ENCODE results near the gene MTRF1L. TPM values are rescaled to one million over a fixed set of nuclear protein-coding genes. Genes with fewer than 3 reads are reported as not detected.
"Not testable (repeated sequence)": the region's sequence is repeated elsewhere in the genome, so short reads cannot be mapped to it uniquely, and the experiment has no call there.

Gene MTRF1L
- polyA plus RNA-seq, 4 donors = 21.0 to 36.1 (median 28.1) TPM

- DNase-seq (ENCODE audit: low read depth in 4 of 4, low spot score in 3 of 4) = no peak
Measured at GRCh38 chr6:153012856-153013255, 10.3 kb upstream of the MTRF1L start.

GRCh38 chr6:153003366-153003690, 819 bp upstream of the MTRF1L start:
- DNase-seq (ENCODE audit: low read depth in 4 of 4, low spot score in 3 of 4) = no peak

DNA sequence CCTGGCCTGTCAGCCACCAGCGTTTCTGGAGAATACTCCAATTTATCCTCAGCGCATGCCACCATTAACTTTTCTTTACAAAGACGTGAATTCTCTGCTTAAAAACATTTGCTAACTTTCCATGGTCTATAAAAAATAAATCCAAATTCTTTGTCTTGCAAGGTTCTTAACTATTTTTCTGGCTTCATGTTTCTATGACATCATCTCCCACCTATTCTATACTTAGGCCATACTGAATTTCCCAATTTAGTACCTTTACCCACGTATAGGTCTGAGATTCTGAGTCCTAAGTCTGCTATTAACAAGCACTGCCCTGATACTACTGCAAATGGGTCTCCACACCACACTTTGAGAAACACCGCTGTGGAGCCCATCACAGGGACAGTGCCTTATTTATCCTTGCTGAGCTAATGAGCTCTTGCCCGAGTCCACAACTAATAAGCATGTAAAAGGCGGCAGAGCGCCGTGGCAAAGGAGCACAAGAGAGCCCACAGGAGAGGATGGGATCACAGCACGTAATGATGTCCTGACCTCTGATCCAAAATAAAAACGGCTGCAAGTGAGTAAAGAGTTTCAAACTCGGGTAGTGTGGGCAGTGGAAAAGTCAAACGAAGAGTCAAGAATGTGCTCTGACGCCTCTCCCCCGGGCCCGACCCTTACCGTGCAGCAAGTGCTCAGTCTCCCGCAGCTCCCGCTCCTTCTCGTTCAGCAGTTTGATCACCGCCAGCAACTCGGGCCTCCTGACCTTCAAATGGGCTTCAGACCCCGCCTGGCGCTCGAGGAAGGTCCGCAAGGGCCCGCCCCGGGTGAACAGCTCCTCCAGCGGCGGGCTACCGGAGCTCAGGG, 519 bp downstream of the MTRF1L start:
- no peak for DNase-seq (ENCODE audit: low read depth in 4 of 4, low spot score in 3 of 4)

- not testable (repeated sequence) for DNase-seq (ENCODE audit: low read depth in 4 of 4, low spot score in 3 of 4)
Measured at GRCh38 chr6:153000790-153001189, 1.7 kb downstream of the MTRF1L start.

- DNase-seq (ENCODE audit: low read depth in 4 of 4, low spot score in 3 of 4) = no peak
Measured at GRCh38 chr6:153000243-153000642, 2.3 kb downstream of the MTRF1L start.

DNA sequence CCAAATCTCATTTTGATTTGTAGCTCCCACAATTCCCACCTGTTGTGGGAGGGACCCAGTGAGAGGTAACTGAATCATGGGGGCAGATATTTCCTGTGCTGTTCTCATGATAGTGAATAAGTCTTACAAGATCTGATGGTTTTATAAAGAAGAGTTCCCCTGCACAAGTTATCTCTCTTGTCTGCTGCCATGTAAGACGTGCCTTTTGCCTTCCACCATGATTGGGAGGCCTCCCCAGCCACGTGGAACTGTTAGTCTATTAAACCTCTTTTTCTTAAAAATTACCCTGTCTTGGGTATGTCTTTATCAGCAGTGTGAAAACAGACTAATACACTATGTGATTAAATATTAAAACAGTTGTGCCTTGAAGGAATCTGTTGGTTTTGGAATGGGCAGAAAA, 3.0 kb downstream of the MTRF1L start:
- not testable (repeated sequence) for DNase-seq (ENCODE audit: low read depth in 4 of 4, low spot score in 3 of 4)

- no peak for DNase-seq (ENCODE audit: low read depth in 4 of 4, low spot score in 3 of 4)
Measured at GRCh38 chr6:152993847-152994246, 8.7 kb downstream of the MTRF1L start.

GRCh38 chr6:152993431-152993830, 9.1 kb downstream of the MTRF1L start:
- DNase-seq (ENCODE audit: low read depth in 4 of 4, low spot score in 3 of 4) = no peak

- no peak for DNase-seq (ENCODE audit: low read depth in 4 of 4, low spot score in 3 of 4)
Measured at GRCh38 chr6:152986978-152987377, 15.5 kb downstream of the MTRF1L start.

DNA sequence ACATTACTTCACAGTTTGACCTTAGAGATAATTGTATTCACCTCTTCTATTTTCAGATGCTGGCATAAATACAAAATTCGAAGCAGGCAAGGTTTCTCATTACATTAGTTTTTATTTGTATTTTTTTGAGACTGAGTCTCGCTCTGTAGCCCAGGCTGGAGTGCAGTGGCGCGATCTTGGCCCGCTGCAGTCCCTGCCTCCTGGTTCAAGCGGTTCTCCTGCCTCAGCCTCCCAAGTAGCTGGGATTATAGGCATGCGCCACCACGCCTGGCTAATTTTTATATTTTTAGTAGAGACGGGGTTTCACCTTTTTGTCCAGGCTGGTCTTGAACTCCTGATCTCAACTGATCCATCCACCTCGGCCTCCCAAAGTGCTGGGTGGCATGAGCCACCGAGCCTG, 17.2 kb downstream of the MTRF1L start:
- DNase-seq (ENCODE audit: low read depth in 4 of 4, low spot score in 3 of 4) = not testable (repeated sequence)

DNA sequence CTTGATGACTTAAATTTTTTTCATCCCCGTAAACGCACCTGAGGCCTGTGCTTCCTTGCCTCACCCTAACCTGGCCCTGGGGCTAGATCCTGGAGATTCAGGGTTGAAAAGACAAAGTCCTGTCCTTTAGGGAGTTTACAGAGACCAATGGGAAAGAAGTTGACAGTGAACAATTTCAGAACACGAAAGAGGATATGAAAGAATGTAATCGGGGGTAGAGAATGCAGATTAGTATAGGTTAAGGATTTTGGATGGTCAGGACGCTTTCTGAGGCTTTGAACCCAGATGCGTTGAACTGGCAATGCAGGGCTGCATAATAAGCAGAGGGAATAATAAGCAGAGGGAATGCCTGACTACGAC, 18.0 kb downstream of the MTRF1L start:
- DNase-seq (ENCODE audit: low read depth in 4 of 4, low spot score in 3 of 4) = no peak

DNA sequence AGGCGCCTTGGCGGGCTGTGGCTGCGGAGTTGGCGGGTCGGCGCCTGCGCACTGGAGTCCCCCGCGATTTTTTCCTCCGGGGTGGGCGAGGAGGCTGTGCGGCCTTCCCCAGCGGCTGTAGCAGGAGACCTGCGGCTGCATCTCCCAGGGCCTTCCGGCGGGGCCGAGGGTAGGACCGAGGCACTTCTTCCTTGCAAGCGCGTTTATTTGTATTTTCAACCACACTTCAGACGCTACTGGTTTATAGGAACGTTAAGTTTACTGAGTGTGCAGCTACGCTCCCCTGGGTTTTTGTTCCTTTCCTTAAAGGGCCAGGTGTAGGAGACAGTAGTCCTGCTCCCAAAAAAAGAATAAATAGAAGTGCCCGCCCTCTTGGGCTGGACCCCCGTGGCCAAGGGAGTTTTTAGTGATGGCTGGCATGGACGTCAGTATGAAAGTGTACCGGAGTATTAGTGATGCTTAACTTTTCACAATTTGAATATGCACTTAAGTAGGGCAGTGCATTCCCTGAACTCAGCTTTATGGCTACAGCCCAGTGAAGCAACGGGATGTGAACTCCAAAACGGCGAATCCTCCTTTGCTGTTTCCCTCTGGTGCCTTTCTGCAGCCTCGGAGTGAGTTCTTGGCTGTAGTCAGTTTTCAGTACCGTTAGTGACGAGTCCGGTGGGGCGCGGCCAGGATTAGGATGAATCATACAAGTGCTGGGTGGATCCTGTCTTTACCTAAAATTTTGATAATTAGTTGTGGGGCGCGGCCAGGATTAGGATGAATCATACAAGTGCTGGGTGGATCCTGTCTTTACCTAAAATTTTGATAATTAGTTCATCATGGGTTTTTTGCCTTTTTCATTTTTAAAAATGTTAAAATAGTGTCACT, 18.6 kb downstream of the MTRF1L start:
- peak in 2 of 4 donors; percentile 96 for DNase-seq (ENCODE audit: low read depth in 4 of 4, low spot score in 3 of 4)

DNA sequence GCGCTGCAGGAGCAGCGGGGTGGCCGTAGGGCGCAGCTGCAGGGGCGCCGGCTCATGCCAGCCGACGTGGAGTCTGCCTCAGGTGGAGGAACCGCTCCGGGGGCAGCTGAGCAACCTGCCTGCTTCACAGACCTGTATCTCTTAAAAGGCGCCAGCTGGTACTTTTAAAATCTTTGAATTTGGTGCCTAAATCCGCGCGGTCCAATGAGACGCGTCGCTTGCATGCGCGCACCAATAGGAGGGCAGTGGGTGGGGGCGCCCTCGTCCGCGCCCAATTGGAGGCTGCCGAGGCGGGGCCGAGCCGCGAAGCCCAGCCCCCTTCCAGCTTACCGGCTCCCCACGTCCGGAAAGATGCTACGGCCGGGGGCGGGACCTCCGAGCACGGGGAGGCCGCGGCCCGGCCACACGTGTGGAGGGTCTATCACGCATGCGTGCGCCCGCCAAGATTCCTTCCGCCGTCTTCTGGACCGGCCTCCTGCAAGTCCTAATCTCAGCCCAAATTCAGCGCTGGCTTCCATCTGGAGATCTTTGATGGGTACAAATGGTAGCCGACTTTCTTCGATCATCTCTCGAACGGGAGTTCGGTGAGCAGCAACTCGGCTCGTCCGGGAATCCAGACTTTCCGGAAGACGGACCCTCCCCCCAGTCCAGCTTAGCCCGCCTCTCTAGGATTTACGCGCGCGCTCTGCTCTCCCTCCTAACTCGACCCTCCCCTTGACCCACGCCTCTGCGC, 19.4 kb downstream of the MTRF1L start, which contains the start of gene FBXO5:
Gene FBXO5, minus strand, starts transcription at position 138 of the 733 bp plus-strand sequence. Its CDS starts 82 bp downstream, at position 56.
- peak; percentile 93 to 95 (median 94) for DNase-seq (ENCODE audit: low read depth in 4 of 4, low spot score in 3 of 4)

- no peak for DNase-seq (ENCODE audit: low read depth in 4 of 4, low spot score in 3 of 4)
Measured at GRCh38 chr6:152981989-152982903, 20.3 kb downstream of the MTRF1L start.

DNA sequence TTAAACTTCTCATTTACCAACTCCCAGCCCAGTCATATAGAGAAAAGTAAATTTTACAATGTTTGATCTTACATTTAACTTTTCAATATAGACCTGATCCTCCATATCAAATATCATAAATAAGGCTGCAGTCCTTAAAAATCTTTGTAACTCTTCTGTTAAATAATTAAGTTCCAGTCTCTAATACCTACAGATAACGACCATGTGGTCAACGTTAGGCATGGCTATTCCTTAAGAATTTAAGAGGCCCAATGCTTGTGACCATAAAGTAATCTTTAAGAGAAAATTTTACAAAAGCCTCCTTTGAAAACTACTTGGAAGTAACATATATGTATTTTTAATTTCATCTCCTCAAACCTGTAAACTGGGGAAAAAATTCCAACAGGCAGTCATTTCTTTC, 21.3 kb downstream of the MTRF1L start:
- no peak for DNase-seq (ENCODE audit: low read depth in 4 of 4, low spot score in 3 of 4)

GRCh38 chr6:152980656-152981055, 21.9 kb downstream of the MTRF1L start:
- no peak for DNase-seq (ENCODE audit: low read depth in 4 of 4, low spot score in 3 of 4)

DNA sequence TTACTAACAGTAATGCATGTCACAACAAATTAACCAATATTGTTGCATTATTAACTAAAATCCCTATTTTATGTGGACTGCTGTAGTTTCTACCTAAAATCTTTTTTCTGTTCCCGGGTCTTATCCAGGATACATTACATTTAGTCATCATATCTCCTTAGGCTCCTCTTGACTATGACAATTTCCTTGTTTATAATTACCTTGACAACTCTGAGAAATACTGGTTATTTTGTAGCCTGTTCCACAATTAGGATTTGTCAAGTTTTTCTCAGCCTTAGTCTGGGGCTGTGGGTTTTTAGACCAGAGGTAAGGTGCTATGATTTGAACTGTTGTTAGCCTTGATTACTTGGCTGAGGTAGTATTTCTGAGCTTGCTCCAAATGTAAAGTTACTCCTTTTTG, 23.4 kb downstream of the MTRF1L start:
- DNase-seq (ENCODE audit: low read depth in 4 of 4, low spot score in 3 of 4) = no peak

DNA sequence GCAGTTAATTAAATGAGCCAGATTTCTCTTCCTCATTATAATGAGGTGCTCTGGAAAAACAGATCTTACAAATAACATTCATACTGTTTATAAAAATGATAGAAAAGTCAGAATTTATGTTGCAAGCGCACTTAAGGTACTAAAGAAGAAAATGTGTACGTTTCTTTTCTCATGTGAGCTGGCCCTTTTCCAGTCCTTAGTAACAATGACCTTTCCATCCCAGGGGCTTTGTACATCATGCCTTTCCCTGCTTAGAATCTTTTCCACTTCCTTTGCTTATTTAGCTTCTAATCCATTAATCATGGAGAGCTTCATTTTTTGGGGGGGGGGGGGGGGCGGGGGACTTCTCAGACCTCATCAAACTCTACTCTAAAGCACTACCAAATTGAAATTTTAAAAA, 24.5 kb downstream of the MTRF1L start:
- DNase-seq (ENCODE audit: low read depth in 4 of 4, low spot score in 3 of 4) = no peak

- no peak for DNase-seq (ENCODE audit: low read depth in 4 of 4, low spot score in 3 of 4)
Measured at GRCh38 chr6:152977556-152977955, 25.0 kb downstream of the MTRF1L start.

- DNase-seq (ENCODE audit: low read depth in 4 of 4, low spot score in 3 of 4) = no peak
Measured at GRCh38 chr6:152976749-152977148, 25.8 kb downstream of the MTRF1L start.
